HG03095 (cell line): ENCODE measurements around the gene MAIP1.

Source experiments
- ATAC-seq: cut with Tn5 transposase; IDR thresholded peaks from one replicate; pipeline ENCODE4 v1.9.1; 2021; ENCODE audit warnings: moderate library complexity; ENCODE audit not compliant: unreplicated experiment

The MAIP1 gene

DNA sequence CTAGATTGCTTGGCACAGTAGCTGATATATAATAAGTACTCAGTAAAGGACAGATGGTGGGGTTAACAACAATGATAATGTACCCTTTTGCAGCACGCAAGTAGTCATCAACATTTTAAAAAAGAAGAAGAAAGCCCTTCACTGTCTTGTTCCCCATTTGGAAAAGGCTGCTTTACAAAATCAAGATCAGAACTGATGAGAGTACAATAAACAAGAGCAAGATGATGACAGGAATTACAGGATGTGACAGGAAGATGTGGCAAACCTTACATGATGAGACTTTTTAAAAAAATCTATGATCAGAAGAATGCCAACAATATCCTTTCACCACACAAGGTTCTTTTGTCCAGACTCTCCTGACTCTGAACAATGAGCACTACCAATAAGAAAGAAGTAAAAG lies 9.2 kb upstream of the MAIP1 start:
- ATAC-seq: no peak

DNA sequence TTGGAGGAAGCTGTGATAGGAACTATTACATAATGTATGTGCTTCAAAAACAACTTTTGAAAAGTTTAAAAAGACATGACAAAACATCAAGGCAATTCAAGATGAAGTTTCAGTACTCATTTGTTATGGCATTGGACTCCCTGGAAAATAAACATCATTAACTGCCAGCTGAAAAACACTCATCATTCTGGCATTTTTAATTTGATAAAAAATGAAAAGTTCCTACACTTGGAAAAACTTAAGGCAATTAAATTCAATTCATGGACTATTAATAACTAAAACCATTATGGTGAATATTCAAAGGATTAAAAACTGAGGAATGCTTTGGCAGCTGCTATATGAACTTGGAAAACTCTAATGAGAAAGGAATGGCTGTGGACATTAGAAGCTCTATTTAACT lies 8.5 kb upstream of the MAIP1 start:
- no peak for ATAC-seq

DNA sequence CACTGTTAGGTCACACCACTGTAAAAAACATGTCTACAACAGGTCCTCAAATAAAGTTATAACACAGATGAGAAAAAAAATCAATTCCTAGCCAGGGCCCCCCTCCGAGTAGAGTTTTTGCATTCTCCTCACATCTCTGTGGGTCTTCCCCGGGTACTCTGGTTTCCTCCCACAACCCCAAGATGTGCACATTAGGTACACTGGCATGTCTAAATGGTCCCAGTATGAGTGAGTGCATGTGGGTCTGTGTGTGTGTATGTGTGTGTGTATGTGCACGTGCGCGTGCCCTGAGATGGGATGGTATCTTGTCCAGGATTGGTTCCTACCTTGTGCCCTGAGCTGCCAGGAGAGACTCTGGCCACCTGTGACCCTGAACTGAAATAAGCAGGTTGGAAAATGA lies 5.0 kb upstream of the MAIP1 start:
- no peak for ATAC-seq

DNA sequence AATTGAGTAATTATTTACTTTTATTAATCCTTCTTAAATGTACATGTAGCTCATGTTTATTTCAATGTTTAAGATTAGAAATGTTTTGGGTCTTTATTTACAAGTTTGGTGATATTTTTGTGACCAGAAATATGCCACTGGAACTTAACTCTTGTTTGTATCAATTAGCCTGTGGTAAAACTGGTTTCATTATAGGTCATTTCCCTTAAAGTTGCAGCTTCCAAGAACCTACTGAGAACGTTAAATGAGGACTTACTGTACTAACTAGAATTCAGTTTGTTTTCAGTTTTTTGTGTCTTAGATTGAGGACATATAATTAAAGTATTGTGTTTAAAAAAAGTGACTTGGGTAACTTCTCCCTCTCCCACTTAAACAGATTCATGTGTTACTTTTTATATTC lies 4.4 kb upstream of the MAIP1 start:
- no peak for ATAC-seq

DNA sequence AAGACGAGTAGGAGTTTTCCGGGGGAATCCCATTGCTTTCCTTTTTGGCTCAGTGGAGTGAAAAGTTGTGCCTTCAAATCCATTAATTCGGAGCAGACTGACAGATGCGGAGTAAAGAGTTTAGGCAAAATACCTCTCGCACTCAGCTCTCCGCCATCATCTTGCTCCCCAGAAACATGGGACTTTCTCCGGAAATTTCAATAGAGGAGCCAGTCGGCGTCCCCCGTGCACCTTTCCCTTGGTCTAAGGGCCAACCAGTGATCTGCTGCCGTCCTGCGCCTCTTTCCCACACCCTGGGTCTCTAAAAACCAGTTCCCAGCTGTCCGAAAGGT lies 409 bp upstream of the MAIP1 start:
- ATAC-seq: peak; percentile 38

DNA sequence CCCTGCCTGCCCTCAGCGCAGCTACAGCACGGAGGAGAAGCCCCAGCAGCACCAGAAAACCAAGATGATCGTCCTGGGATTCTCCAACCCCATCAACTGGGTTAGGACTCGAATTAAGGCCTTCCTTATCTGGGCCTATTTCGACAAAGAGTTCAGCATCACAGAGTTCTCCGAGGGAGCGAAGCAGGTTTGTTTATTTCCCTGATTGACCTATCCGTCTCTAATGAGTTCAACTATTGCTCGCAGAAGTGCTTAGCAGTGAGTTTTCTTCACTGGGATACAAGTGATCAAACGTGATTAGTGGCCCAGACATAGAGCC lies 639 bp downstream of the MAIP1 start:
- no peak for ATAC-seq

DNA sequence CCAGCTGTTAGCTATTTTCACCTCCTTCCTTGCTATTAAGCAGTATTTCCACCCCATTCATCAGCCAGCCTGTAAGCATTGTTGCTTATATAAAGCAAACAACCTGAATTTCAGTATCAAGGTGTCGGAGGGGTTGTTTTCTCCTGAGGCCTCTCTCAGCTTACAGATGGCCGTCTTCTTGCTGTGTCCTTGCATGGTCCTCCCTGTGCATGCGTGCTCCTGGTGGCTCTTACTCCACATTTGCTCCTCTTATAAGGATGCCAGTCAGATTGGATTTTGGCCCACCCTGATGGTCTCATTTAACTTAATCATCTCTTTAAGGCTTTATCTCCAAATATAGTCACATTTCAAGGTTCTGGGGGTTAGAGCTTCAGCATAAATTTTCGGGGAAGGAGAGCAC lies 2.6 kb downstream of the MAIP1 start:
- no peak for ATAC-seq

DNA sequence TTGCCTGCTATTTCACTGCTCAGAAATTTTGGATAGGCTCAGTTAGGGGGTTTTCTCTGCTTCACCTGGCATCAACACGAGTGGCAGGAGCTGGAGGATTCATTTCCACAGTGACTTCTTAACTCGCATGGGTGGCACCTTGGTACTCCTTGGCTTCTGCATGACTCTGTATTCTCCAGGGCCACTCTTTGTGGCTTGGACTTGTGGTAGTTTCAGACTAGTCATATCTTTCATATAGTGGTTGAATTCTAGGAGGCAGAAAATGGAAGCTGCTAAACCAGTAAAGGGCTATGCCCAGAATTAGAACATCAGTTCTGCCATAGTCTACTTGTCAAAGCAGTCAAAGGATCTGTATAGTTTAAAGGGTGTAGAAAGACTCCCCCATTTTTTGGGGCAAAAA lies 6.8 kb downstream of the MAIP1 start:
- no peak for ATAC-seq

DNA sequence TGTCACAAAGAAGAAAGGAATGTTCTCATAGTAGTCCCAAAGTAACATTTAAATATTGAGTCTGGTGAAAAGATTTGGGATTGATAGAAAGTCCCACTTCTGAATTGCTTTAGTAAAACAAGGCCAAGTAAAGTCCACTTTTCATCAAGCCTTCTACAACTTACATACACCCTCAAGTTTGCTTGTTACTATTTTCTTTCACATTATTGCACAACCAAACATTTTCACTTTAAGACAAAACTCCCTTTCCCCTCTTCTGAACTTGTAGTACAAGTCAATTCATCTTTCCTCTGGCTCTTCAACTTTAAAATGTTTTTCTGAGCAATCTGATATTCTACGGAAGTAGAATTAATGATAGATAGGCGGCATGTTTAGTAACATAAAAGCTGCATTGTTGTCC lies 11.0 kb downstream of the MAIP1 start:
- ATAC-seq: no peak

DNA sequence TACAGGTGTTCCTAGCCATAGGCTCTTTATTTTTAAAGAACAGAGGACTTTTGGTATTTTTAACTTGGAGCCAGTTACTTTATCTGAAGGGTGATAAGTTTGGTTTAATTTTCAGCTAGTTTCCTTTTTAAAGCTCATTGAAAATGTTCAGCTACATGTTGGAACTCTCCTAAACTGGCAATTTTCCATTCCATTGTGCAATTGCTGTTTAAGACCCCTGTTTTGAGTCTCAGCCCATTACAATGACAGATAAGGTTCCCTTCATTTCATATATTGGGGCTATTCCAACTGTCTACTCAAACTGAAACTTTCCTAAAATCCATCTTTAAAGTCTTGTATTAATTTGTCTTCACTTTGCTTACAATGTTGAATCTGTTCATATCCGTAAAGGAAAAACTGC lies 11.6 kb downstream of the MAIP1 start:
- no peak for ATAC-seq

DNA sequence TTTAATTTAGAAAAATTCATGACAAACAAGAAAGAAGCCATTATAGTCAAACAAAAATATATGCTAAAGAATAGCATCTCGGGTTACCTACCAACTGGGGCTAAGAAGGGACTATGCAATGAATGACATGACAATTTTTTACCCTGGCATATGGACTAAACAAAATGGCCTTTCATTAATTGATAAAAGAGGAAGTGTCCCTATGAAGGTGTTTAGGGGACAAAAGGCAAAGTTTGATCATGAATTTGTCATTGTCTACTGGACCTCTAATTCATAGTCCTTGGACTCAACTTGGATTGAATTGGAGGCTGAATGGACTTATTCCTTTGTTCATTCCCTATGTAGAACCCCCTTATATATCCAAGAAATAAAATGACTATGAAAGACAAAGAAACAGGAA lies 12.7 kb downstream of the MAIP1 start:
- ATAC-seq: no peak

DNA sequence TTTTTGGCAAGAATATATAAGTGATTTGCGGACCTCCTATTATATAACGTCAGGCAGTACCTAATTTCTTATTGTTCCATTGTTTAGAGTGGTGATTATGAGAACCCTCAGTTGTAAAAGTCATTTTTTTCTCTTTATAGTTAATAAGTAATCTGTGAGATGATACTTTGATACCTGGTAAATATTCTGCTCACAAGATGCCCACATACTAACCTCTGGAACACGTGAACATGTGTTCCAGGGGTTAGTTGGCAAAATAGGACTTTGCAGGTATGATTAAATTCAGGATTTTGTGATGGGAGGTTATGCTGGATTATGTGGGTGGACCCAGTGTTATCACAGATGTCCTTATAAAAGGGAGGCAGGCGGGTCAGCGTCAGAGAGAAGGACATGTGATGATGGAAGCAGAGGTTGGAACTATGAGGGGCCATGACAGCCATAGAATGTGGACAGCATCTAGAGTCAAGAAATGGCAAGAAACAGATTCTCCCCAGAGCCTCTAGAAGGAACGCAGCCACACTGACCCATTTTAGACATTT lies 16.8 kb downstream of the MAIP1 start:
- no peak for ATAC-seq

DNA sequence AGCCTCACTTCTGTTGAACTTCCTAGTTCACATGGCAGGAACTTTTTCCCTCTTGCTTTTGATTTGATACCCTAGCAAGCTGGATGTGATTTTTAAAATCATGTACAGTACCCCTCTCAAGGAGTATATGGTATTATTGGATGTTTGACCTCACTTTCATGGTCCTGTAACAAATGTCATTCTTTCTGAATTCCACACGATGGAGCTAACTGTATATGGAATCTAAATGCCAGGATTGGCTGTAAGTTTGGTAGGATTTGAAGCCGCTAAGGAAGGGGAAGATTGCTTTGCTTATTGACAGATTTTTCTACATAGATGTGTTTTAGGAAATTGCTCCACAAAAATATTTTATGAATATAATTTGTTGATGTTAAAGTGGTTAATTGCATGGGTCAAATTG lies 18.3 kb downstream of the MAIP1 start:
- ATAC-seq: no peak

DNA sequence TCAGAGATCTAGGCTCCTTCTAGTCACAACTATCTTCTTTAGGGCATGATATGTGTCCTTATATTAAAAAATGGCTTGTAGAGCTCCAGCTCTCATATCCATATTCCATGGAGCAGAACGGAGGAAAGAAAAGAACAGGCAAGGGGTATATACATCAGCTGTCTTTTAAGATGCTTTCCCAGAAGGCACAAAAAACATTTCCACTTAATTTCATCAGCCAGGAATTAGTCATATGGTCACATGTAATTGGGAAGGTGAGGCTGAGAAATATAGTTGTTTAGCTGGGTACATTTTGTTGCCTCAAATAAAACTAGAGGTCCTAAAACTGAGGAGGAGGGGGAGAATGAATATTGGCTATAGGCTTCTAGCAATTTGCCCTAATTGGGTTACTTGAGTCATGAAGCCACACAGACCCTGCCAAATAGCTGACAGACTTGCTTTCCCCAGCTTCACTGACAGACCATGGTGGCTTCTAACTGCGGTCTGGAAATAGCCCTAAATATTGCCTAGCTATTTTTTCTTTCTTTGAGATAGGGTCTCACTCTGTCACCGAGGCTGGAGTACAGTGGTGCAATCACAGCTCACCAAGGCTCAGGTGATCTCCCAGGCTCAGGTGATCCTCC lies 20.0 kb downstream of the MAIP1 start:
- no peak for ATAC-seq

DNA sequence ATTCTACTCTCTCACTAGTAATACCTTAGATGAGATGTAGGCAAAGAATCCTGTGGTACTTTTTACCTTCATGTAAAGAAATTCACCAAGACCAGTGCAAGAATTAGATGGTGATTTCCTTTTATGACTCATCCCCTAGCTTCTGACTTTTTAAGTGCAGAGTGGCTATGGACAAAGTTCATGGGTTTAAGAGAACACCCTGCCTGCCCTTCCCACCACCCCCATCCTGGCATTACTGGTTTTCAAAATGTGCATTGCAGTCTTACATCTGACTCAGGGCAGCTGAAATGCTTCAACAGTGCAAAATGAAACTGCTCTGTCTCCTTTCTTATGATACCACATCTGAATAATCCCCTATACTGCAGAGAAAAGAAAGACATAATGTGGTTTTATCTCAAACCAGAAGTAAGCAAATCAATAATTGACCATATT lies 22.6 kb downstream of the MAIP1 start:
- peak; percentile 66 for ATAC-seq

DNA sequence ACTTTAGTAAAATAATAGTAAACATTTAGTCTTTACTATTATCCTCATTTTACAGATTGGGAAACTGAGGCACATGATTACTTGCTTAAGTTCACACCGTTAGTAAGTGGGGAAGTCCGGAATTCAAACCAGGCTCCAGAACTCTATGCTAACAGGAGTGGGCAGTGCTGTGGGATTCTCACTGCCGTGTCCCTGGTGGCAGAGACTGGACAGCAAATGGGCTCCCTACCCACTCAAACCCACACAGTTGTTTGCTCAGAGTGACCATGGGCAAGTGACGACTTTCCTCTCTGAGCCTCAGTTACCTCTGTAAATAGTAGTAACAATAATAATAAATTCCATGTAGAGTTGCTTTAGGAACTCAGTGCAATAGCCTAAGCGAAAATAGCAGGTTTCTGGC lies 24.0 kb downstream of the MAIP1 start:
- no peak for ATAC-seq

DNA sequence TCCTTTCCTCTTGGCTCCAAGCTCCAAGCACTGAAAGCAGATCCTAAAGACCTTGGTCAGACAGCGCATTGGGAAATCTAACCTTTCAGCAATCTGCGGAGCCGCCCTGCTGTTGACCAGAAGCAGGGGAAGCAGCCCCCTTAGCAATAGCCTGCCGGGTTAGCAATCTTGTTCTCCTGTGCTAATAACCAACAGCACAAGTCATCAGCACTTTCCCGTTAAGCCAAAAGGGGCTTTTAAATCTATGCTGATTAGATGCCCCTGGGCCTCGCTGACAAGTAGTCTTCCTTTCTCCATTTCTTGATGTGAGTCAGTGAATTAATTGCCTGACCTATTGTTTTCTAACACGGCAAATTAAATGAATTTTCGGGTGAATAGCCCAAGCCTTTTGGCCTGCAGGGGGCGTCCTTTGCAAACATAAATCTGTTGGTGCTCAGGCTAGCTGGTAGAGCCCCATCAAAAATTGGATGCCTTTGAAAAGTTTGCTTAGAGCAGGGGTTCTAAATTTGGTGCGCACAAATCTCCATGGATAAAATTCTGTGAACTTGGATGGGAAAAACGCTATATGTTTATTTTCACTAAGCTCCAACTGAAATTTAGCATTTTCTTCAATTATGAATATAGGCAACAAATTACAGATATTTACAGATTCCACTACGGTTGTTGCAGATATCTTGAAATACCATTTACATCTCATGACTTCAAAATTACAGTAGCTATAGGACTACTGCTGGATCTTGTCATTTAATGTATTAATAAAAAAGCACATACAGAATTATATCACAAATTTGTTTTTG lies 24.6 kb downstream of the MAIP1 start:
- no peak for ATAC-seq

DNA sequence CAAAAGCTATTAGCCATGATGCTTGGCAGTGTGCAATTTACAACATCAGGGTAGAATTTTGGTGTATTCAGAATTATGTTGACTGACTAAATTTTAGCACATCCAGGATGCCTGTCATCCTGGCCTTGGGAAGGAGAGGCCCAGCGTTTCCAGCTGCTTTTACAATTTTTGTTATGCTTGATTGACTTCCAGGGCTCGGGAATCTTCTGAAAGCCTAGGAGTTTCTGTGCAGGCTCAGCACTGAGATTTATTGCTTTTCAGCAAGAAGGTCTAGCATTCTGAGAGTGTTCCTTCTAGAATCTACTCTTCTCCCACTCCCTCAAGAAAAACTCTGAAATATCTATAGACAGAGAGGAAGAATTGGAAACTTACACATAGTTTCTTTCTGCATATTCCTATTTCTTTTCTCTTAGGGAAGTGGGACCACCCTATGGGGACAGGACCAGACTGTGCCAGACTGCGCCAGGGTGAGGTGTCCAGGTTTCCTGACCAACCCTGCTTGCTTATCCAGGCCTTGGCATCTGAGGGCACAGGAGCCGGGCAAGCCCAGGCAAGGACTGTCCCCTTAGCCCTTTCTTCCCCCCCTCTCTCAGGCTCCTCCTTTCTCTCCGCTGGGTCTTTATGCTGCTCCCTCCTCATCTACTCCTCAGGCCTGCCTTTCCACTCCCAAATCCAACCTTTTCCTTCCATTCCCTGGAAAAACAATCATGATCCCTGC lies 26.9 kb downstream of the MAIP1 start:
- no peak for ATAC-seq

DNA sequence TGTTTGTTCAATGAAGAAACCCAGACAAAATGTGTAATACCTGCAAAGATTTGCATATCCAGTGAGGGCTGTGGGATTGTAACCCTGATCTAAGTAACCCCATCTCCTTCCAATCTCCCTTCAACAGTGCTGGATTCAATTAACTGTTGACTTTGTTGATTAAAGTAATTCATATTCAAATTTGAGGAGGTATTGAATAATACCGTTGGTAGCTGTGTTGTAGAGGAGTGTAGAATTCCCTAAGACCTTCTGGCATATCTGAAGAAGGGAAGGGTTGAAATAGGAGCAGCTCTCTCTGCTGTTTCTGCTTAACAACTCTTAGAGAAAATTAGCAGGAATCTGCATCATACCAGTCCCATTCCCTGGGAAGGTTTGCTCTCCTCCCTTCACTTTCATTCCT lies 28.2 kb downstream of the MAIP1 start:
- ATAC-seq: no peak

DNA sequence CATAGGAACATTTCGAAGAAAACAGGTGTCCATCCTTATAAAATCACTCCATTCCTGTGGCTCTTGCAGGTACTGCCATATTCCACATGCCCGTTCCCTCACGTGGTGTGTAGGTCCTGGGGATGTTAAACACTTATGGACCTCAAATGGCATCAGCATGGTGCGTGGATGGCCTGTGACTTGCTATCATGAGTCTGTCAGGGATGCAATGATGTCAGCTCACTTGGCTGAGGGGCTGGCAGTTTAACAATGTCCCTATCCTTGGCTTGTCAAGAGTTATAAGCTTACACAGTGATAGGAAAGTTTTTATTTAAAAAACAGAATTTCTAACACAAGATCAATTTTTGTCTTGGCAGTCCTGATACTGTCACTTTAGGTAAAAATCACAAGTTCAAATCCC lies 28.8 kb downstream of the MAIP1 start:
- ATAC-seq: no peak

DNA sequence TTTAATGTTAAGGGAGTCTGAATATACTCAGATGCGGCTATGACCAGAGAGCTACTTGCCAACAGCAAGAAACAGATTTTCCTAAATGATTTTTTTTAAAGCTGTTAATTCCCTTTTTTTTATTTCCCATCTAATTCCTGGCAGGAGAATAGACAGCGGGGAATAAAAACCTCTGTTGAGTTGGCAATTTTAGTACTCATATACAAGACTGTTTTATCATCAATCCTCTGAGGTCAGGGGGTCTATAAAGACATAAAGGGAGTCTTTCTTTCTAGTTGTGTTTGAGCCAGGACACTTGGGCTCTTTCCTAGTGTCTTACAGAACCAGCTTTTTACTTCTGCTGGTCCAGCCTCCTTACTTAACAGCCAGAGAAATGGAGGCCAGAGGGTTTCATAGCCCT lies 29.4 kb downstream of the MAIP1 start:
- ATAC-seq: no peak

DNA sequence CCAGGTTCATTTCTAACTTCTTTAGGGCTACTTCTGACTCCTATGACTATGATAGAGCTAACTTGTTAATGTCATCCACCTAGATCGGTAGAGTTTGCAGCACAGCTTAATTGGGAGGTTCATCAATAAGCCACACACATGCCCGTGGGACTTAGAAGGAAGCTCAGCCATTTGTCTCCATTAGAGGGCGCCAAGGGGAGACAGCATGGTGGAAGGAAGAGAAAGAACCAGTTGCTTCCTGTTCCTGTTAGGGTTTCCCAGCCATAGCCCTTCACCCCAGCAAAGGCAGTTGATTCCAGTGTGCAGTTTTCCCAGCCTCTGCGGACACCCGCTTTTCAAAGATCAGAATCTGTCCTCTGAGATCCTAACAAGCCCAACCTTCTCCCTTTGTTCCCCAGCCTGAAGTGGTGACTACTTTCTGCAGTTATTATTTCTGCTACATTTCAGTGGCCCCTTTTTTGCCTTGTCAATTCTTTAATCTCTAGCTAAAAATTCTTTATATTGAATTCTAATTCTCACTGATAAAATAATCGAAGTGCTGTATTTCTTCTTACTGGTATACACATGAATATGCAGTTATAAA lies 30.3 kb downstream of the MAIP1 start:
- no peak for ATAC-seq
